Endothelial cell of umbilical vein (primary cell): Measurements from ENCODE around the gene ZBTB6. TPM values are rescaled to one million over a fixed set of nuclear protein-coding genes. Genes with fewer than 3 reads are reported as not detected.
"Not testable (repeated sequence)": the region's sequence is repeated elsewhere in the genome, so short reads cannot be mapped to it uniquely, and the experiment has no call there.

ENCODE experiments used
- BruUV-seq: library from RNA; stranded (reverse); fragments of 400-500 nt; replicated peaks from 2 replicates; lab custom pipeline; 2021; lab: Mats Ljungman, UMichigan
- CTCF ChIA-PET: fragments of 300-600, 350-600 bp; sonication (Branson Sonifier 250); formaldehyde crosslinking; loops from one replicate; lab custom pipeline; 2021; ENCODE audit warnings: antibody characterized with exemption, inconsistent platforms; lab: Charles Lee
- POLR2A ChIA-PET: fragments of 300-600, 350-600 bp; sonication (Branson Sonifier 250); formaldehyde crosslinking; loops from one replicate; lab custom pipeline; 2021; ENCODE audit warnings: antibody characterized with exemption, inconsistent platforms; lab: Charles Lee
- DNase-seq: peaks from one replicate; pipeline ENCODE4 v3.0.0-alpha.2; 2011; ENCODE audit warnings: low read depth, low spot score
- FAIRE-seq: peaks from 2 replicates; lab custom pipeline; 2011; peaks lifted over from hg19 to GRCh38; lab: Jason Lieb, UNC
- H2AFZ ChIP-seq: 2 replicates; pipeline ENCODE4 v1.6.0; 2012; ENCODE audit warnings: low read depth, low read length, control low read depth, inconsistent platforms
- H3K27ac ChIP-seq: 2 replicates; pipeline ENCODE4 v1.5.1; 2011; ENCODE audit warnings: low read depth, mild to moderate bottlenecking, control low read depth, low read length, moderate library complexity; ENCODE audit not compliant: insufficient read depth
- H3K27me3 ChIP-seq, 2 experiments: 2 replicates each; pipeline versions ENCODE4 v1.6.0 to v1.6.1; 2011; ENCODE audit warnings: low read length in 2 of 2, mixed read lengths in 1 of 2; ENCODE audit not compliant: control insufficient read depth in 2 of 2, insufficient read depth in 2 of 2
- H3K36me3 ChIP-seq, 2 experiments: 2 replicates in 1 of 2; 3 replicates in 1 of 2; pipeline ENCODE4 v1.5.1; 2011; ENCODE audit warnings: low read length in 2 of 2, mild to moderate bottlenecking in 1 of 2, moderate library complexity in 1 of 2; ENCODE audit not compliant: control insufficient read depth in 2 of 2, insufficient read depth in 2 of 2; ENCODE audit errors: extremely low read depth in 1 of 2
- H3K4me1 ChIP-seq: 3 replicates; pipeline ENCODE4 v1.5.1; 2011; ENCODE audit warnings: mild to moderate bottlenecking, low read length; ENCODE audit not compliant: control insufficient read depth, insufficient read depth; ENCODE audit errors: extremely low read depth
- H3K4me2 ChIP-seq: 2 replicates; pipeline ENCODE4 v1.6.1; 2011; ENCODE audit warnings: low read length, control low read depth, mixed read lengths; ENCODE audit not compliant: insufficient read depth
- H3K4me3 ChIP-seq, 3 experiments: fragments of 200-600 bp in 1 of 3; sonication (generic), shearing (Covaris generic) in 1 of 3; replicated peaks in 1 of 3; 2 replicates each; pipeline ENCODE4 v1.5.1; 2011 to 2016; ENCODE audit warnings: control low read depth in 3 of 3, low read length in 3 of 3, mild to moderate bottlenecking in 2 of 3, inconsistent platforms in 1 of 3, low read depth in 1 of 3, moderate library complexity in 1 of 3; ENCODE audit not compliant: insufficient read depth in 1 of 3
- H3K79me2 ChIP-seq: 2 replicates; pipeline ENCODE4 v1.6.0; 2012; ENCODE audit warnings: low read length, inconsistent platforms; ENCODE audit not compliant: control insufficient read depth, insufficient read depth
- H3K9ac ChIP-seq: replicated peaks from 2 replicates; pipeline ENCODE3; 2011; ENCODE audit warnings: low read length, control low read depth; ENCODE audit not compliant: insufficient read depth; ENCODE audit errors: extremely low read depth
- H3K9me1 ChIP-seq: replicated peaks from 3 replicates; pipeline ENCODE4 v1.6.0; 2011; ENCODE audit warnings: mild to moderate bottlenecking, low read length; ENCODE audit not compliant: control insufficient read depth, insufficient read depth; ENCODE audit errors: extremely low read depth
- H3K9me3 ChIP-seq: replicated peaks from 2 replicates; pipeline ENCODE4 v1.5.1; 2012; ENCODE audit warnings: low read length, inconsistent platforms; ENCODE audit not compliant: control insufficient read depth, insufficient read depth
- H4K20me1 ChIP-seq: replicated peaks from 2 replicates; pipeline ENCODE3; 2011; ENCODE audit warnings: mild to moderate bottlenecking, low read length; ENCODE audit not compliant: control insufficient read depth, insufficient read depth; ENCODE audit errors: extremely low read depth
- EZH2 ChIP-seq: IDR thresholded peaks from 2 replicates; pipeline ENCODE4 v1.6.1; 2012; ENCODE audit warnings: borderline replicate concordance, low read depth, mild to moderate bottlenecking, moderate library complexity, low read length, inconsistent platforms; ENCODE audit not compliant: severe bottlenecking
- JUN ChIP-seq: IDR thresholded peaks from 2 replicates; pipeline ENCODE4 v1.6.1; 2011; ENCODE audit warnings: borderline replicate concordance, low read depth; ENCODE audit not compliant: insufficient read length, insufficient read depth
- MAX ChIP-seq: IDR thresholded peaks from 2 replicates; pipeline ENCODE4 v1.6.1; 2011; ENCODE audit not compliant: insufficient read depth, insufficient read length
- MYC ChIP-seq: IDR thresholded peaks from one replicate; pipeline ENCODE4 v1.6.1; 2011; ENCODE audit warnings: mild to moderate bottlenecking, low read depth, low read length
- POLR2A ChIP-seq: IDR thresholded peaks from 2 replicates; pipeline ENCODE4 v1.6.1; 2012; ENCODE audit warnings: low read depth, mild to moderate bottlenecking, control low read depth, low read length
- POLR2AphosphoS5 ChIP-seq: IDR thresholded peaks from 2 replicates; pipeline ENCODE4 v1.6.1; 2012; ENCODE audit warnings: low read depth, mild to moderate bottlenecking, control low read depth, low read length, moderate library complexity; ENCODE audit not compliant: insufficient read depth
- dilution Hi-C: fragments of 300-500 bp; cut with MboI; formaldehyde crosslinking; loops from one replicate; pipeline ENCODE4 v1.15.0; 2019; ENCODE audit warnings: low sequenced_read_pairs; ENCODE audit not compliant: extremely low pct_ligation_motif_present
- intact Hi-C: fragments of 100-400 bp; cut with micrococcal nuclease; formaldehyde crosslinking; loops from one replicate; pipeline ENCODE4 v1.10.0; 2022
- polyA plus RNA-seq, 4 experiments: library from polyadenylated mRNA; depleted of rRNA in 3 of 4; stranded (reverse) in 3 of 4; unstranded in 1 of 4; fragments of >200 nt; gene quantifications; 2 replicates each; pipeline versions ENCODE4 v1.2.1 to v1.2.3, GENCODE V29; 2011 to 2012; ENCODE audit warnings: missing spikeins in 1 of 4
- total RNA-seq: library from RNA; stranded (reverse); gene quantifications from 2 replicates; pipeline ENCODE4 v1.2.3, GENCODE V29; 2021

The ZBTB6 gene
- total and polyA plus RNA-seq, 2 donors (not counting 3 experiments of a cell fraction or from before 2014, with no cell fraction given): 1.6 to 5.5 TPM

GRCh38 chr9:122875523-122875922 is 37.6 kb downstream of the ZBTB6 start:
- ChIA-PET CTCF (interaction anchor here (1.1 to 3.2 kb wide), 2 partner anchors 115 to 377 kb away, joined by 3 to 11 read pairs; no protein-coding TSS in a partner anchor), POLR2A (no interaction called here)
- DNase-seq (no peak), FAIRE-seq (no peak)
- no peak overlapping the region for H3K4me3 ChIP-seq
- no peaks in the 10 kb centered on the region for H3K9me1 ChIP-seq
- no peaks in the 10 kb centered on the region for H3K9me3 ChIP-seq
- H3K4me2 ChIP-seq: no peak overlapping the region
- H3K36me3 ChIP-seq: peaks cover 17 to 26% of the 10 kb centered on the region in 2 experiments
- H2AFZ ChIP-seq: no peak overlapping the region
- TF ChIP-seq JUN (no peak), POLR2AphosphoS5 (no peak), EZH2 (no peak), MYC (no peak), POLR2A (no peak), MAX (no peak)
- no peaks in the 10 kb centered on the region for H4K20me1 ChIP-seq
- intact Hi-C loops (no loop called here), dilution Hi-C loops (no loop called here)
- H3K9ac ChIP-seq: no peak overlapping the region
- no peaks in the 10 kb centered on the region for H3K27me3 ChIP-seq
- no peak overlapping the region for H3K27ac ChIP-seq
- H3K4me1 ChIP-seq: no peaks in the 10 kb centered on the region
- H3K79me2 ChIP-seq: no peaks in the 10 kb centered on the region
- no TSS peak for BruUV-seq

GRCh38 chr9:122867276-122867675 is 45.8 kb downstream of the ZBTB6 start:
- DNase-seq, H3K9ac ChIP-seq, H2AFZ ChIP-seq, intact Hi-C loops, H3K4me2 ChIP-seq, H3K4me3 ChIP-seq, POLR2A ChIA-PET, H3K27me3 ChIP-seq, H3K9me1 ChIP-seq, H3K9me3 ChIP-seq, H3K27ac ChIP-seq, FAIRE-seq, BruUV-seq, H3K4me1 ChIP-seq, dilution Hi-C loops, H3K36me3 ChIP-seq, CTCF ChIA-PET, H4K20me1 ChIP-seq, H3K79me2 ChIP-seq: not testable (repeated sequence)
